ENCODE data around the gene RERE.

The RERE gene

GRCh38 chr1:8817412-8818324 is at the start of gene RERE:
RERE (minus strand) TSS chr1:8817640.
- DNase-seq (ENCODE audit: low read depth in 3 of 3) = peak; percentile 92 to 95 (median 93)

- DNase-seq (ENCODE audit: low read depth in 3 of 3) = no peak
Observed at GRCh38 chr1:8866792-8867415, 49.5 kb upstream of the RERE start.

DNA sequence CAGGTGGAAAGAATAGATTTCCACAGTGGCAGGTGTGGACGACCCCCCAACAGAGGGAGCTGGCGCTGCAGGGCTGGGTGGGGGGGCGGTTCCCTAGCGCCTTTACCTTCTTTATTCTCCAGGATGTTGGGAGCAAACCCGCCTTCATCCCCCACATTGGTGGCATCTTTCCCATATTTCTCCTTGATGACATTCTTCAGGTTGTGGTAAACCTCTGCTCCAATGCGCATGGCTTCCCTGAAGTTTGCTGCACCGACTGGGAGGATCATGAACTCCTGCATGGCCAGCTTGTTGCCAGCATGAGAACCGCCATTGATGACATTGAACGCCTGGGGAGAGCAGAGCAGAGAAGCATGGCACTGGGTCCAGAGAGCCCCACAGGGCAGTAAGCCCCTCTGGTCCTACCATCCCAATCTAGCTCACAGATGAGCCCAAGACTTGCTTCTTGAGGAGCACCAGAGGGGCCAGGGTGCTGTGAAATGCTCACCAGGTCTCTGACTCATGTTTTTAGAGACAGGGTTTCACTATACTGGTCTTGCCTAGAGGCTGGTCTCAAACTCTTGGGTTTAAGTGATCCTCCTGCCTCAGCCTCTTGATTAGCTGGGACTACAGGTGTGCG is 48.8 kb upstream of the RERE start:
- no peak for DNase-seq (ENCODE audit: low read depth in 3 of 3)

DNA sequence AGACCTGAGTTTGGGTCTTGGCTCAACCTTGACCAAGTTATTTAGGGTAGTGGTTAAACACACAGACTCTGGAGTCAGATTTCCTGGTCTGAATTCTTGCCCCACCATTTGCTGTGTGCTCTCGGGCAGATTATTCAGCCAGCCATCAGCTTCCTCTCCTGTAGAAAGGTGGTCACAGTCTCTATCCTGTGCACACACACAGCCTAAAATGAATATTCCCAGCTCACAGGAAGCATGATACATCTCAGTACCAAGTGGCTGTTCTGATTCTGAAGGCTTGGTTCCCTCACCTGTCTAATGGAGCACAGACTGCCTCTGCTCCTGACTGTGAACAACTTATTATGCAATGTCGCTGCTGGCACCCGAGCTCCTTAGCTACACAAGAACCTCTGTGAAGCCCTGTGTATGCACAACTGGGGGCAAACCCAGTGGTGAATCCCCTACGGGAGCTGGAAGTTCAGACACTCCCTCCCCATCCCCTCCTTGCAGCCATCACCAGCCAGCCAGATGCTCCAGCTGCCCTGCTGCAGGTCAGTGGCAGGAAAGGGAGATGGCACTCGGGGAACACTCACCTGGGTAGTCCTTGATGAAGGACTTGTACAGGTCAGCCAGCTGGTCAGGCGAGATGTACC is 47.4 kb upstream of the RERE start:
- no peak for DNase-seq (ENCODE audit: low read depth in 3 of 3)

GRCh38 chr1:8863794-8864233 is 46.4 kb upstream of the RERE start:
- DNase-seq (ENCODE audit: low read depth in 3 of 3) = no peak

- no peak for DNase-seq (ENCODE audit: low read depth in 3 of 3)
Observed at GRCh38 chr1:8863138-8863537, 45.7 kb upstream of the RERE start.

DNA sequence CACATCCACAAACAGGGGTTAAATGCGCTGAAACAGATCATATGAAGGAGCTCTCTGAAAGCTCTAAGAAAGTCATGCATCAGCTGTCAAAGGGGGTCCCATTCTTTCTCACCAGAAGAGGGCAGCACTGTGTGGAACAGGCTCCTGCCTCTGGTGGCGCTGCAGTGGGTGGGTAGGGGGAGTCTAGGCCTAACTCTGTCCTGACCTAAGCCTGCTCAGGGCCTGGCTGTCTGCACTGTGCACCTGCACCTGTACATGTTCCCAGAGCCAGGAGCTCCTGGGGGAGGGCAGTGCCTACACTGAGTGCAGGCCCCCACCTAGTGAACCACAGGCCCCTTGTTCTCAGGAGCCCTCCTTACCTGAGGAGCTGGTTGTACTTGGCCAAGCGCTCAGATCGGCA is 45.1 kb upstream of the RERE start:
- DNase-seq (ENCODE audit: low read depth in 3 of 3) = no peak

- no peak for DNase-seq (ENCODE audit: low read depth in 3 of 3)
Observed at GRCh38 chr1:8860738-8861516, 43.5 kb upstream of the RERE start.

- peak in 1 of 3 experiments; percentile 29 for DNase-seq (ENCODE audit: low read depth in 3 of 3)
Observed at GRCh38 chr1:8858888-8859706, 41.7 kb upstream of the RERE start.

DNA sequence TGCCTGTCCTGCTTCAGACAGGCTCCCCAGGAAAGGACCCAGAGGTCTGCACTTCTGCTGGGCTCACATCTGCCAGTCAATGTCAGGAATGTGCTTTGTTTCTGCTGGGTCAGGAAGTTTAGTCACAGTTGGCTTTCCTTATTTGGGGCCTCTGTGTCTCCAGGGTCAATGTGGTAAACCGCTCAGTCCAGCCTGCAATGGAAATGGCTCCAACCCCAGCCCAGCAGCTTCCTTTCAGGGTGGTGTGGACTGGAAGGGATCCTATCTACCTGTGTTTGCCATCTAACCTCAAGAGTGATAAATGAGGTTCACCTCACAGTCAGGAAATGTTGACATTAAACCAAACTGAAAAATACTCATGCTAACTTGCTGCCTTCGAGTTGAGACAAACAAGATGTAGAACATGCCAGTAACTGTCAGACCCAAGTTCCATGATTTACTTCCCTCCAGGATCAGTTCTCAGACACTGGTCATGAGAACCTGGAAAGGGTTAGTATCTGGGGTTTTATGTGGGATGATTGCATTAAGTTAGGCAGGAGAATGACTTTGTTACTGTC is 40.8 kb upstream of the RERE start:
- DNase-seq (ENCODE audit: low read depth in 3 of 3) = no peak

DNA sequence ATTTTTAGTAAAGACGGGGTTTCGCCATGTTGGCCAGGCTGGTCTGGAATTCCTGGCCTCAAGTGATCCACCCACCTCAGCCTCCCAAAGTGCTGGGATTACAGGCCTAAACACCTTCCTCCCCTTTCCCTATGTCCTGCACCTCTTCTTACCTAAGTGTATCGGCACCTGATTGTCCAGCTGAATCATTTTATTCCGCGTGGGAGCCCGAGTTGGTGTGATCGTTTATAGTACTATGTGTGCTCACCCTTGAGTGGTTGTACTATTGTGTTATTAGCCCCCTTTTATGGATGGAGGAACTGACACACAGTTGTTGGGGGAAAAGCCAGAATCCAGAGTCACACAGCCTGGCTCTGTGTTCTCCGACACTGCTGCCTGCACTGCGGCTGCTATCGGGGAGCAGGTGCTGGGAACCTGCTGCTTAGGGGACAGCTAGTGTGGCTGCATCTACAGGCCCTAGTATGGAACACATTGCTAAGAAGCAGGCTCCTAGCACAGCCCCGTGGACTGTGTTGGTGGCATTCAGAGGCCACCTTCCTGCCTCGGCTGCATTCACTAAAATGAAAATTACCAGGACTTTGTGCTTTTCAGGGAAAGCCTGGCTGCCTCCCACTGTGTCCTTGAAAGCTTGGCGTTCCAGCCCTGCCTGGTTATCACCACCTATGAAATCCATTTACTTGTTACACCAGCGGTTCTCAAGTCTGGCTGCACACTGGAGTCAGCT is 39.4 kb upstream of the RERE start:
- DNase-seq (ENCODE audit: low read depth in 3 of 3) = no peak

DNA sequence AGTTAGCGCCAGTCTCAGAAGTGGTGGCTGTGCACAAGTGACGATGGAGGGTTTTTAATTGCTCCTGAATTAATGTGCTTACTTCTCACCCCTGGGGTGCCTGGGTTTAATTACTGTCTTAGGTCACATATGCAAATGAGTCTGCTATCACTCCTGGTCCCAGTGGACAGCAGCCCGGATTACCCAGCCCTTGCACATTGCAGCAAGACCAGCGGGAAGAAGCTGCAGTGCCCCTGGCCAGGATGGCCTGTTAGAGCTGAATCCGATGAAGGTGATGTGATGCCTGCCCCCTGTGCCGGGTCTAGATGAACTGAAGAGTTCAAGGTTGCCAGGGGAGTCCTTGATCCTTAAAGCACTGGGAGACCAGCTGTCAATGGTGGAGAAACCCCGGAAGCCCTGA is 36.8 kb upstream of the RERE start:
- DNase-seq (ENCODE audit: low read depth in 3 of 3) = no peak

DNA sequence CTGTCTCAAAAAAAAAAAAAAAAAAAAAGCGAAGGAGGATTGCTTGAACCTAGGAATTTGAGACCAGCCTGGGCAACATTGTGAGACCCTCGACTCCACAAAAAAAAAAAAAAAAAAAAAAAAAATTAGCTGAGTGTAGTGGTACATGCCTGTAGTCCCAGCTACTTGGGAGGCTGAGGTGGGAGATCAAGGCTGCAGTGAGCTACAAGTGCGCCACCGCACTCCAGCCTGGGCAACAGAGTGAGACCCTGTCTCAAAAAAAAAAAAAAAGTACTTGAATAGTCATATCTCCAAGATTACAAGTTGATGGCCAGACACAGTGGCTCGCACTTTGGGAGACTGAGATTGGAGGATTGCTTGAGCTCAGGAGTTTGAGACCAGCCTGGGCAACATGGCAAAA is 33.6 kb upstream of the RERE start:
- no peak for DNase-seq (ENCODE audit: low read depth in 3 of 3)

- DNase-seq (ENCODE audit: low read depth in 3 of 3) = peak; percentile 38 to 62 (median 60)
Observed at GRCh38 chr1:8848663-8849386, 31.4 kb upstream of the RERE start.

DNA sequence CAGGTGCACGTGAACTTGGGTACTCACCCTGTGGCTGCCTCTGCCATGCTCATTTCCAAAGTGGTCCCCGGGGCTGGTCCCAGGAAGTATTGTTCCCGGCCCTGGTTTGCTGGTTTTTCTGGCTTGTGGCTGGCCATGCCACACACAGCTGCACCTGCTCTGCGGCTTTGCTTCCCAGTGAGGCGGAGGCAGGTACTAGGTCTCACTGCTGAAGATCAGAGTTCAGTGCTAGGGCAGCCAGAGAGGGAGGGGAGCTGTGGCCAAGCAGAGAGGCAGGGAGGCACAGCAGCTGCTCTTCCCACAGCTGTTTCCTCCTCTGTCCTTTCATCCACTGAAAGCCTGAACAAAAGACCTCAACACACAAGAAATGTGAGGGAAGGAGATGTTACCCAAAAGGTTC is 30.6 kb upstream of the RERE start:
- DNase-seq (ENCODE audit: low read depth in 3 of 3) = no peak

DNA sequence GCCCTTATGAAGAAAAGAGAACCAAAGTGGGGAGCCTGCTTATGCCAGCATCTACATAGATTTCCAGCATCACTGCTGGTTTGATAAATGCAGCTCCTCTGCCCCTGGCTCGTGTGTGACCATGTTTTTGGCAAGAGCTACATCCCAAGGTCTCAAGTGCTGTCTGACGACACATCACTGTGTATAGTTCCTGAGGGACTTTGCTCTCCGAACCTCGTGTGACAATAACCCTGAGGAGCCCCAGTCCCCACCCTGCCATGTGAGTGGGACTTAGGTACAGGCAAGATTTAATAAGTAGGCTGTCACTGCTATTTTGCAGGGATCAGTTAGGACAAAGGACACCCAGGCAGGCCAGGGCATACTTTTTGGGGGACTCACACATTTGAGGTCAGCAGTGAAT is 28.8 kb upstream of the RERE start:
- DNase-seq (ENCODE audit: low read depth in 3 of 3) = no peak

- DNase-seq (ENCODE audit: low read depth in 3 of 3) = no peak
Observed at GRCh38 chr1:8845104-8846097, 28.0 kb upstream of the RERE start.
